Progenitor cell of endocrine pancreas (in vitro differentiated cells): Measurements from ENCODE around the gene TIMM23. TPM values are rescaled to one million over a fixed set of nuclear protein-coding genes. Genes with fewer than 3 reads are reported as not detected.
"Not testable (repeated sequence)": the region's sequence is repeated elsewhere in the genome, so short reads cannot be mapped to it uniquely, and the experiment has no call there.

Experiments used
- DNase-seq: peaks from one replicate; pipeline ENCODE4 v3.0.0; 2021; ENCODE audit warnings: low spot score; ENCODE audit not compliant: unreplicated experiment
- H3K27ac Mint-ChIP-seq: 2 replicates; pipeline ENCODE4 v1.8.0; 2021; ENCODE audit warnings: mild to moderate bottlenecking, moderate library complexity, mixed read lengths
- H3K27me3 Mint-ChIP-seq: 2 replicates; pipeline ENCODE4 v1.8.0; 2021; ENCODE audit warnings: mixed read lengths
- H3K36me3 Mint-ChIP-seq: 2 replicates; pipeline ENCODE4 v1.8.0; 2022; ENCODE audit warnings: mixed read lengths; ENCODE audit not compliant: insufficient read depth
- H3K4me1 Mint-ChIP-seq: 2 replicates; pipeline ENCODE4 v1.8.0; 2021; ENCODE audit warnings: low read depth, mixed read lengths
- H3K4me3 Mint-ChIP-seq: 2 replicates; pipeline ENCODE4 v1.8.0; 2021; ENCODE audit warnings: low read depth, mild to moderate bottlenecking, moderate library complexity, mixed read lengths
- H3K9me3 Mint-ChIP-seq: 2 replicates; pipeline ENCODE4 v1.8.0; 2021; ENCODE audit warnings: low read depth, mixed read lengths
- total RNA-seq: library from RNA; stranded (reverse); gene quantifications from 2 replicates; pipeline ENCODE4 v1.2.1, GENCODE V29; 2021
- TF ChIP-seq, protein P1 (sequence below): fragments of 200-600 bp; sonication (generic); IDR thresholded peaks from one replicate; pipeline ENCODE4 v1.5.0; 2021; ENCODE audit warnings: antibody characterized with exemption, mild to moderate bottlenecking; ENCODE audit not compliant: unreplicated experiment

The TIMM23 gene
- total RNA-seq, 1 donor from 2014 or later: 52.4 TPM

DNA sequence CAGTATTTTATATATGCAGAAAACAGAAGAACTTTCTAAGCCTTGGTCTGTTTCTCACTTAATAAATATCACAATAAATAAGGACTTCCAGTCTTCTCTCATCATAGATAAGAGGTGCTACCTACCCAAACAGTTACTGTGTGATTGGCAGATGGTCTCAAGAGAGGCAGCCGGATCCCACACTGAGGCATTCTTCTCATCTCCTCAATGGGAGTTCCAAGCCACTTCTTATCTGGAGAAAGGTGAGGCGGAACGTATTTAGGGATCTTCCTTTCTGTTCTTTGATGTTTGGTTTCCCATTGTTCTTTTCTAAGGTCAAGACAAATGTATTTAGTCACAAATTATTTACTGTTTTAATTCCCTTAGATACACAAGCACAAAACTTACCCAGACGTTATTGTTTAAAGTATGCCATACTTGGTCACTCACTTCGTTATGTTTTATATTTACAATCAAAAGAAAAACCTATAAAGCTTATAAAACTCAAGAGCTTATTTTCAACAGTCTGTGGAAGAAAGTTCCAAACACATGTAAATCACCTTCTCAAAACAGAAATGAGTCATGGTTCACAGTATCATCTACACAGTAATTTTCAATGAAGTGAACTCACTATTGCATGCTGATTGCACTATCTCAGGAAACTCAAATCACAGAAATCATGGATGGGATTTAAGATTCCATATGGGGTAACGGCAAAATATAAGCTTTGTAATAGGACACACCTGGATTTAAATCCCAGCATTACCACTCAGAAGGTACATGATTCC, 9.4 kb upstream of the TIMM23 start:
- not testable (repeated sequence) for H3K4me3 Mint-ChIP-seq

DNA sequence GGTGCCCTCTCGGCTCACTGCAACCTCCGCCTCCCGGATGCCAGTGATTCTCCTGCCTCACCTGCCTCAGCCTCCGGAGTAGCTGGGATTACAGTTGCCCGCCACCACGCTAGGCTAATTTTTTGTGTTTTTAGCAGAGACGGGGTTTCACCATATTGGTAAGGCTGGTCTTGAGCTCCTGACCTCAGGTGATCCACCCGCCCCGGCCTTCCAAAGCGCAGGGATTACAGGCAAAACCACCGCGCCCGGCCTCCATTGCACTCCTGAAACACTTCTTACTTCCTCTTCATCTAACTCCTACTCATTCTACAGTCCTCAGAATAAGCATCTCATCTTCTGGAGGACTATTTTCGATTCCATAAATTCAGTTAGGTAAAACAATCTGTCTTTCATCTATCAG, 1.3 kb upstream of the TIMM23 start:
- peak overlapping the region; percentile 90 for H3K27ac Mint-ChIP-seq
- H3K36me3 Mint-ChIP-seq, DNase-seq, H3K27me3 Mint-ChIP-seq, H3K9me3 Mint-ChIP-seq: not testable (repeated sequence)
- peaks cover 26% of the 10 kb centered on the region for H3K4me1 Mint-ChIP-seq
- peak overlapping the region; percentile 96 for H3K4me3 Mint-ChIP-seq

More for the DNA sequence above, 9.4 kb upstream of the TIMM23 start:
- H3K4me1 Mint-ChIP-seq, H3K9me3 Mint-ChIP-seq, H3K27me3 Mint-ChIP-seq, H3K36me3 Mint-ChIP-seq, DNase-seq, H3K27ac Mint-ChIP-seq: not testable (repeated sequence)

DNA sequence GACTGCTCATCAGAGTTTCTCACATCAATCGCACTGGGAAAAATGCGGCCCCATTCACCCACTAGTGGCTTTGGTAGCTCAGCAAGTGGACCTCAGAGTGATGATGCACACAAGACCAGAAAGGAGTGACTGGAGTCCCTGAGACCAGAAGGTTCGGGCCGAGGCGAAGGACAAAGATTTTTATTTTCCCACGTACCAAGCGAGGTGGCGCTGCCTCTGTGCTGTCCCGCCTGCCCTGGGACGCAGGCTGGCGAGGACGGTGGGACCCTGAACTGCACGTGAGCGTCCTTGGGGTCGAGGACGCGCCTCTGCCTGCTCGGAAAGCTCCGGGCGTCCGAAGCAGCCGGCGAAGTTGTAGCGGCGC, 565 bp upstream of the TIMM23 start:
- H3K36me3 Mint-ChIP-seq, H3K27me3 Mint-ChIP-seq, H3K9me3 Mint-ChIP-seq: not testable (repeated sequence)
- Mint-ChIP-seq H3K4me1 (peaks cover 26% of the 10 kb centered on the region), H3K27ac (peak overlapping the region; percentile 99), H3K4me3 (peak overlapping the region; percentile 96)
- TF ChIP-seq, protein P1, sequence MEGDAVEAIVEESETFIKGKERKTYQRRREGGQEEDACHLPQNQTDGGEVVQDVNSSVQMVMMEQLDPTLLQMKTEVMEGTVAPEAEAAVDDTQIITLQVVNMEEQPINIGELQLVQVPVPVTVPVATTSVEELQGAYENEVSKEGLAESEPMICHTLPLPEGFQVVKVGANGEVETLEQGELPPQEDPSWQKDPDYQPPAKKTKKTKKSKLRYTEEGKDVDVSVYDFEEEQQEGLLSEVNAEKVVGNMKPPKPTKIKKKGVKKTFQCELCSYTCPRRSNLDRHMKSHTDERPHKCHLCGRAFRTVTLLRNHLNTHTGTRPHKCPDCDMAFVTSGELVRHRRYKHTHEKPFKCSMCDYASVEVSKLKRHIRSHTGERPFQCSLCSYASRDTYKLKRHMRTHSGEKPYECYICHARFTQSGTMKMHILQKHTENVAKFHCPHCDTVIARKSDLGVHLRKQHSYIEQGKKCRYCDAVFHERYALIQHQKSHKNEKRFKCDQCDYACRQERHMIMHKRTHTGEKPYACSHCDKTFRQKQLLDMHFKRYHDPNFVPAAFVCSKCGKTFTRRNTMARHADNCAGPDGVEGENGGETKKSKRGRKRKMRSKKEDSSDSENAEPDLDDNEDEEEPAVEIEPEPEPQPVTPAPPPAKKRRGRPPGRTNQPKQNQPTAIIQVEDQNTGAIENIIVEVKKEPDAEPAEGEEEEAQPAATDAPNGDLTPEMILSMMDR: peak; percentile 31
- DNase-seq: peak; percentile 24

- Mint-ChIP-seq H3K4me3 (peak overlapping the region; percentile 96), H3K4me1 (peaks cover 26% of the 10 kb centered on the region), H3K27ac (peak overlapping the region; percentile 99)
- H3K36me3 Mint-ChIP-seq, H3K9me3 Mint-ChIP-seq, DNase-seq, H3K27me3 Mint-ChIP-seq: not testable (repeated sequence)
Observed at GRCh38 chr10:45972813-45973169, 502 bp downstream of the TIMM23 start.

DNA sequence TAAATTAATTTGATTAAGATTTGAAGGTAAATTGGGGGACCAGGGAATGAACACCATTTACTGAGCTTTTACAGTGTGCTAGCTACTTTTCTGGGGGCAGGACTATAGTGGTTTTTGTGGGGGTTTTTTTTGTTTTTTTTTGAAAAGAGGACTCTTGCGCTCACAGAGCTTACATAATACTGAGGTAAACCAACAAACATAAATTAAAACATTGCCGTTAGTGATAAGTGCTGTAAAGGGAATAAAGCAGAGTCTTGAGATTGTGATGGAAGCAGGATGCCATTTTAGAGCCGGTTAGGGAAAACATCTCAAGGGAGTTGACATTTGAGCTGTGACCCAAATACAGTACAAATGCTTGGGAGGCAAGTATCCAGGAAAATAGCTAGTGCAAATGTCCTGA, 1.8 kb downstream of the TIMM23 start:
- Mint-ChIP-seq H3K27ac (peak overlapping the region; percentile 53), H3K4me1 (peaks cover 23% of the 10 kb centered on the region), H3K4me3 (peak overlapping the region; percentile 9)
- H3K9me3 Mint-ChIP-seq, DNase-seq, H3K27me3 Mint-ChIP-seq, H3K36me3 Mint-ChIP-seq: not testable (repeated sequence)

DNA sequence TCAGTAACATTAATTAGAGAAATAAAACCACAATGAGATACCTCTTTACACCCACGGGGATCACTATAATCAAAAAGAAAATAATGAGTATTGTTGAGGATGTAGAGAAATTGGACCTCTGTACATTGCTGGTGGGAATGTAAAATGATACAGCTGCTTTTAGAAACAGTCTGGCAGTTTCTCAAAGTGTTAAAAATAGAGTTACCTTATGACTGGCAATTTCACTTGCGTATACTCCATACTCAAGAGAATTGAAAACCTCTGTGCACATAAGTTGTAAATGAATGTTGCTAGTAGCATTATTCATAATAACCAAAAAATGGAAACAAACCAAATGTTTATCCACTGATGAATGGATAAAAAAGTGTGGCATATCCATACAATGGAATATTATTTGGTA, 6.3 kb downstream of the TIMM23 start:
- not testable (repeated sequence) for H3K27ac Mint-ChIP-seq, H3K27me3 Mint-ChIP-seq, DNase-seq, H3K9me3 Mint-ChIP-seq, H3K4me3 Mint-ChIP-seq, H3K36me3 Mint-ChIP-seq, H3K4me1 Mint-ChIP-seq

DNA sequence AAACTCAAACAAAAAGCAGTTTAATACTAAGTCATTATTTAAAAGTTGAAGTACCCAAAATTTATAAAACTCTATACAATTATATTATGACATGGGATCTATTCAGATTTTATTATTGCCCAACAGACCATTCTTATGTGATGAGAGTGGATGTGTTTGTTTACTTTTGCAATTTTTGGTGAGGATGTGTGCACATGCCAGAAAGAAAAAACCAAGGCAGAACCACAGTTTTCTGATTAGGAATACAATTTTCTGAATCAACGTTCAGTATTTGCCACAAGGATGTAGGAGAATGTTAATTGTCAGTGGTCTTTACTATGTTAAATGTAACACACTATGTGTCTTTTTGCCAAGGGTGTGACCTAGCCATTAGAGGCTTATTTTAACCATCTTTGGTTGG, 9.1 kb downstream of the TIMM23 start:
- H3K27me3 Mint-ChIP-seq, H3K4me3 Mint-ChIP-seq, DNase-seq, H3K4me1 Mint-ChIP-seq, H3K36me3 Mint-ChIP-seq, H3K9me3 Mint-ChIP-seq, H3K27ac Mint-ChIP-seq: not testable (repeated sequence)

DNA sequence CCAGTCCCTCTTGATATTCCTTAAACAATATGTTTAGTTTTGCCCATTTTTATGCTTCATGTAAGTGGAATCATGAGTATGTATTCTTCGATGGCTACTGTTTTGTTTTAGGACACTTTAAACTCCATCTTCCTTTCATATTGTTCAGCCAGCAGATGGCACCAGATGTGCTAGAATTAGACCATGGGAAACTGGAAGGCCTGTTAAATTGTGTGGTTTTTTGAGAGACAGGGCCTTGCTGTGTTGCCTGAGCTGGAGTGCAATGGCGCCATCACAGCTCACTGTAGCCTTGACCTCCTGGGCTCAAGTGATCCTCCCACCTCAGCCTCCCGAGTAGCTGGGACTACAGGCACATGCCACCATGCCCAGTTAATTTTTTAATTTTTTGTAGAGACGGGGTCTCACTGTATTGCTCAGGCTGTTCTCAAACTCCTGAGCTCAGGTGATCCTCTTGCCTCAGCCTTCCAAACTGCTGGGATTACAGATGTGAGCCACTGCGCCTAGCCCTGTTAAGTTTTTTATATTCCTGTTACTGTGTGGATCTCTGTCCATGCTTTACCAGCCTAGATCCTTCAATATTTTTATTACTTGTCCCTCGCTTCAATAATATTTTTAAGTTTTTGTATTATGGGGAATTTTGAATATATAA, 11.4 kb downstream of the TIMM23 start:
- TF ChIP-seq, protein P1: peak; percentile 48
- H3K4me1 Mint-ChIP-seq, H3K27me3 Mint-ChIP-seq, H3K4me3 Mint-ChIP-seq, H3K36me3 Mint-ChIP-seq, H3K27ac Mint-ChIP-seq, H3K9me3 Mint-ChIP-seq: not testable (repeated sequence)
- peak; percentile 14 for DNase-seq

GRCh38 chr10:45984473-45984872, 12.2 kb downstream of the TIMM23 start:
- H3K27ac Mint-ChIP-seq, H3K36me3 Mint-ChIP-seq, H3K27me3 Mint-ChIP-seq, H3K4me1 Mint-ChIP-seq, H3K9me3 Mint-ChIP-seq, H3K4me3 Mint-ChIP-seq, DNase-seq: not testable (repeated sequence)

GRCh38 chr10:45985590-45985989, 13.3 kb downstream of the TIMM23 start:
- H3K36me3 Mint-ChIP-seq: not testable (repeated sequence)

More at GRCh38 chr10:45985590-45985989, 13.3 kb downstream of the TIMM23 start:
- H3K9me3 Mint-ChIP-seq, H3K27ac Mint-ChIP-seq, DNase-seq, H3K27me3 Mint-ChIP-seq, H3K4me1 Mint-ChIP-seq, H3K4me3 Mint-ChIP-seq: not testable (repeated sequence)
